Fibroblast of mammary gland (primary cell): ENCODE results near the gene SSTR3.

Experiments used
- DNase-seq: peaks from one replicate; pipeline ENCODE4 v3.0.0-alpha.2; 2010; ENCODE audit warnings: low read depth
- H3K4me3 ChIP-seq: 2 replicates; pipeline ENCODE4 v1.5.1; 2011; ENCODE audit warnings: low read depth, mild to moderate bottlenecking, low read length, moderate library complexity; ENCODE audit not compliant: control insufficient read depth
- TF ChIP-seq, protein P1 (sequence below): conservative IDR thresholded peaks from 2 replicates; pipeline ENCODE4 v1.5.1; 2011; ENCODE audit warnings: low read depth, low read length, inconsistent platforms; ENCODE audit not compliant: control insufficient read depth, insufficient read depth

Gene SSTR3

DNA sequence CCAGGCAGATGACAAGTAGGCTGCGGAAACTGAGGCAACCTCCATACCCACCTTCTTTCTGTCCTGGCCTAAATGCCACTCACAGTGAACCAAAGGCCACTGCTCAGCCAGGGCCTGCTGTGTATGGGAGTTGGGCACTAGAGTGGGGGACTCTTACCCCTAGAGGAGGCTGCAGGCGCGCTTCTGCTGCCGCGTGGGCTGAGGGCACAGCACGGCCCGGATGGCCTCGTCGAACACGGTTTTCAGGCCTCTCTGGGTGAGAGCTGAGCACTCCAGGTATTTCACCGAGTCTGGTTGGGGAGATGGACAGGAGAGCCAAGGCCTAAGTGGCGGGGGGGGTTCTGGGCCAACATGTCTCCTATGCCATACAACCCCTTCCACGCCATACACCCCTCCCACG, 14.2 kb upstream of the SSTR3 start:
- DNase-seq, result no peak
- TF ChIP-seq, protein P1, sequence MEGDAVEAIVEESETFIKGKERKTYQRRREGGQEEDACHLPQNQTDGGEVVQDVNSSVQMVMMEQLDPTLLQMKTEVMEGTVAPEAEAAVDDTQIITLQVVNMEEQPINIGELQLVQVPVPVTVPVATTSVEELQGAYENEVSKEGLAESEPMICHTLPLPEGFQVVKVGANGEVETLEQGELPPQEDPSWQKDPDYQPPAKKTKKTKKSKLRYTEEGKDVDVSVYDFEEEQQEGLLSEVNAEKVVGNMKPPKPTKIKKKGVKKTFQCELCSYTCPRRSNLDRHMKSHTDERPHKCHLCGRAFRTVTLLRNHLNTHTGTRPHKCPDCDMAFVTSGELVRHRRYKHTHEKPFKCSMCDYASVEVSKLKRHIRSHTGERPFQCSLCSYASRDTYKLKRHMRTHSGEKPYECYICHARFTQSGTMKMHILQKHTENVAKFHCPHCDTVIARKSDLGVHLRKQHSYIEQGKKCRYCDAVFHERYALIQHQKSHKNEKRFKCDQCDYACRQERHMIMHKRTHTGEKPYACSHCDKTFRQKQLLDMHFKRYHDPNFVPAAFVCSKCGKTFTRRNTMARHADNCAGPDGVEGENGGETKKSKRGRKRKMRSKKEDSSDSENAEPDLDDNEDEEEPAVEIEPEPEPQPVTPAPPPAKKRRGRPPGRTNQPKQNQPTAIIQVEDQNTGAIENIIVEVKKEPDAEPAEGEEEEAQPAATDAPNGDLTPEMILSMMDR, result no peak
- no peak overlapping the region for H3K4me3 ChIP-seq

DNA sequence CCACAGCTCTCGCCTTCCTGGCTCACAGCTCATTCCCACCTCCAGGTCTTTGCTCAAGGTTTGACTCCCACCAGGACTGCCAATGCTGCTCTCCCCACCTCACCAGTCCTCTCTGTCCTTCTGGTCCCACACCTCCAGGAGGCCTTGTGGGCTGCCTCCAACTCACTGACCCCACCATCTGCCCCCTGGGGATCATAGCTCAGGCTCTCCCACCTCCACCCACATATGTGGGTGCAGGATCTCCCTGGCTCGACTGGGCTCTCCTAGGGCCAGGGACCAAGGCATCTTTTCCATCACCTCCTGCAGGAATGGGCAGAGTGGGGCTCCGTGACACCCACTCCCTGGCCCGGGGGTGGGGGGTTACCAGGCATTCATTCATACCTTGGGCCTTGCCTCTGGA, 13.8 kb upstream of the SSTR3 start:
- H3K4me3 ChIP-seq, result no peak overlapping the region
- TF ChIP-seq, protein P1, result no peak
- no peak for DNase-seq

DNA sequence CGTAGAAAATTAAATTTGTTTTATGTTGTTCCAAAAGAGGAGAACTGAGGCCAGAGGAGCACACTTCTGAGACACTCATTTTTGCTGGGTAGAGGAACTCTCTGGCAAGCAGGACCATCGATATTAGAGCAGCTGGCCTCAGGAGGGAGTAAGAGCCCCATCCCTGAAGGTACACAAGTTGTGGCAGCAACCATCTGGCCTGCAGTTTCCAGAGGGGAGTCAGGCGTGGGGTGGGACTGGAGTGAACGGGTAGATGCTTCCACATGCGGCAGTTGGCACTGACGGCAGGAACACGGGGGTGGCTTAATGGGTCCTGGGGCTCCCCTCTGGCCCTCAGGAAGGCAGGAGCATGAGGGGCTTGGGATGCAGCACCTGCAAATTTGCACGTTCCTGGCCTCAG, 13.2 kb upstream of the SSTR3 start:
- no peak overlapping the region for H3K4me3 ChIP-seq
- DNase-seq, result no peak
- TF ChIP-seq, protein P1, result peak; percentile 10

DNA sequence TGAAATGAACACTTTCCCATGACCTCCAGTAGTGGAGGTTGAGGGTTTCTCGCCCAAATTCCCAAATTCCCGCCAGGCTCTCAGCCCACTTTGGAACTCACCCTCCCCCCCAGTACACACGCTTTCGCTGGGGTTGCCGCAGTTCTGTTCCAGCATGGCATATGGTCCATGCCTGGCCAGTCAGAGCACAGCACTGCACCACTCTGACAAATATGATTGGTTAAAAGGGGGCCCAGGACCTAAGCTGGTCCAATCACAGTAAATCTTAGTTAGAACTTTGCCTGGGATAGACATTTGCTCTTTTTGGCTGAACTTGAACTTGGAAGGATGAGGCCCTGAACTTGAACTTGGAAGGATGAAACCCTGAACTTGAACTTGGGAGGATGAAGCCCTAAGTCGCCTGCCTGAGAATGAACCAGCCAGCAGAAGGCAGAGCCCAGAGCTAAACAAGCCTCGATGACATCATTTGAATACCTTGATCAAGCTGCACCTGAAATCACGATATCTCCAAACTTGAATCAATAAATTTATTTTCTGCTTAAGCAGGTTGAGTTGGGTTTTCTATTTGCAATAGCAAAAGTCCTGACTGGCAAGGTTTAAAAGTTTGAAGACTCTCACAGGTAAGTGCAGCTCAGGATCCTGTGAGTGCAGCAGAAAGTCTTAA, 12.6 kb upstream of the SSTR3 start:
- DNase-seq, result no peak
- TF ChIP-seq, protein P1, result no peak
- H3K4me3 ChIP-seq, result no peak overlapping the region

DNA sequence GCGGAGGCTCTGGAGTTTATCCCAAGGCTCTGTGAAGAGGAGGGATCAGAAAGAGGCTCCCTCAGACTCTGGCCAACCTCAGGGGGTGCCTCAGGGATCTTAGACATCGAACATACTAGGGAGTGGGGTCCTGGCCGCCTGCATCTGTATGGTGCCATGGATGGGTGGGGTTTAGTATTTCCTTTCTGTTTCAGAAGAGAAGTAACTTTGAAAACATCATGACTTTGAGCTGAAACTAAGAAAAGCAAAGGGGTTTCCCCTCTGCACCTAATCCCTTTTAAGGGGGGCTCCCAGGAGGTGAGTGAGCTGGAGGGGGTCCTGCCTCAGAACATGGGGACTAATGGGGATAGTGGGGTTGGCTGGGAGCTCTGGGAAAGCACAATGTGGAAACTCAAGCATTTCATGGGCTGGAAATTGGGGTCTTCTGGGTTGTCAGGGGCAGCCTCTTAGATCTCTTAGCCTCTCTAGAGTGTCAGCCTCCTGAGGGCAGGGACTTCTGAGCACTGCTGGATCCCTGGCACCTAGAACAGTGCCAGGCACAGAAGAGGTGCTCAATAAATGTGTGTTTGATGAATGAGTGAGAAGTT, 11.8 kb upstream of the SSTR3 start:
- no peak overlapping the region for H3K4me3 ChIP-seq
- TF ChIP-seq, protein P1, result no peak
- DNase-seq, result no peak

DNA sequence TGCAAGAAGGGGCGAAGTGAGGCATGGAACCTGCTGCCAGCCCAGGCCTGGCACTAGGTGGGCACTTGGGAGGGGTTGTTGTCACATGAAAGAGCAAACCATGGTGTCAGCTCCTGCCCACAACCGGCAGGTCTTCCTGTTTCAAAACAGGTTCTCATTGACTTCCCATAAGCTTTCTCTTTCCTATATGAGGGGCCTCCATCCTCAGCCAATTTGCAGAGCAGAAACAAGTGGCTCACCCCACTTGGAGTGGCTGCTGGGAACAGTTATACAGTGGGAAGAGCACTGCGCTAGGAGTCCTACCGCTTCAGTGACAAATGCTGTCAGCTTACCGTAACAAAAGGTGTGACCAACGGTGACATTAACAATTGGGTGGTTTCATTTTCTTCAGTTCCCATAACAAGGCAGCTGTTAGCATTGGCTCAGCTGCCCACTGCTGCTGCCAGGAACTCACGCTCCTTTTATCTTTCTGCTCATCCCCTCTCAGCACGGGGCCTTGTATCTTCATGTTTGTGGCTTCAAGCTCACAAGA, 10.2 kb upstream of the SSTR3 start:
- H3K4me3 ChIP-seq, result no peak overlapping the region
- no peak for DNase-seq
- TF ChIP-seq, protein P1, result no peak
